GM12874 (cell line): Measurements from ENCODE around the gene CYB5R3.

ENCODE experiments used
- TF ChIP-seq, protein P1 (sequence below): IDR thresholded peaks from 2 replicates; pipeline ENCODE4 v1.5.1; 2011; ENCODE audit warnings: low read depth, mild to moderate bottlenecking, control low read depth, low read length, moderate library complexity; ENCODE audit not compliant: insufficient read depth

The CYB5R3 gene

DNA sequence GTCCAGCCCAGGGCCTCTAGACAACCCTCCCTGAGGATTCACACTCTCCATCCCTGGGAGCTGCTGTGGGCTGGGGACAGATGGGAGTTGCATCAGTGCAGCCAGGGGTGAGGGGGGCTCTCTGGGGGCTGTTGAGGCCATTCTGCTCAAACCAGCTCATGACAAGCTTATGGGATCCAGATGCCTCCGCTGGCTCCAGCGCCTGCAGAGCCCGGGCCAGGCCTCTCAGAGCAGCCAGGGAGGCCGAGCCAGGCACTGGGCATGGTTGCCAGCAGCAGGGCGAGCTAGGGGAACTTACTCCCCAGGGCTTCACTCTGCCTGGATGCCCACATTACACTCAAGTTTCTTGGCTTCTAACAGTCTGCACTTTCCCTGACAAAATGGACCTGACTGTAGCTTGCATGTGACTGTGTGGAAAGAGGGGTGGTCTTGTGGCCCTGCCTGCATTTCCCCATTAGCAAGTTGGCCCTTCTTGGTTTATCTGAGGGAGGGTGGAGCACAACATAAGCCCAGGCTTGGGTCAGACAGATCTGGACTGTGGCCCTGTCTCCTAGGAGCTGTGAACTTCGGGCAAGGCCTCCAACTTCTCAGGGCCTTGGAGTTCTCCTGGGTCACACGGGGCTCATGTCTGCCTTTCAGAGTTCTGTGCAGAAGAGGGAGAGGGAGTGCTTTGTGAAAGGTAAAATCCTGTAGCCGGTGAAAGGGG is 34.5 kb upstream of the CYB5R3 start:
- TF ChIP-seq, protein P1, sequence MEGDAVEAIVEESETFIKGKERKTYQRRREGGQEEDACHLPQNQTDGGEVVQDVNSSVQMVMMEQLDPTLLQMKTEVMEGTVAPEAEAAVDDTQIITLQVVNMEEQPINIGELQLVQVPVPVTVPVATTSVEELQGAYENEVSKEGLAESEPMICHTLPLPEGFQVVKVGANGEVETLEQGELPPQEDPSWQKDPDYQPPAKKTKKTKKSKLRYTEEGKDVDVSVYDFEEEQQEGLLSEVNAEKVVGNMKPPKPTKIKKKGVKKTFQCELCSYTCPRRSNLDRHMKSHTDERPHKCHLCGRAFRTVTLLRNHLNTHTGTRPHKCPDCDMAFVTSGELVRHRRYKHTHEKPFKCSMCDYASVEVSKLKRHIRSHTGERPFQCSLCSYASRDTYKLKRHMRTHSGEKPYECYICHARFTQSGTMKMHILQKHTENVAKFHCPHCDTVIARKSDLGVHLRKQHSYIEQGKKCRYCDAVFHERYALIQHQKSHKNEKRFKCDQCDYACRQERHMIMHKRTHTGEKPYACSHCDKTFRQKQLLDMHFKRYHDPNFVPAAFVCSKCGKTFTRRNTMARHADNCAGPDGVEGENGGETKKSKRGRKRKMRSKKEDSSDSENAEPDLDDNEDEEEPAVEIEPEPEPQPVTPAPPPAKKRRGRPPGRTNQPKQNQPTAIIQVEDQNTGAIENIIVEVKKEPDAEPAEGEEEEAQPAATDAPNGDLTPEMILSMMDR: no peak

DNA sequence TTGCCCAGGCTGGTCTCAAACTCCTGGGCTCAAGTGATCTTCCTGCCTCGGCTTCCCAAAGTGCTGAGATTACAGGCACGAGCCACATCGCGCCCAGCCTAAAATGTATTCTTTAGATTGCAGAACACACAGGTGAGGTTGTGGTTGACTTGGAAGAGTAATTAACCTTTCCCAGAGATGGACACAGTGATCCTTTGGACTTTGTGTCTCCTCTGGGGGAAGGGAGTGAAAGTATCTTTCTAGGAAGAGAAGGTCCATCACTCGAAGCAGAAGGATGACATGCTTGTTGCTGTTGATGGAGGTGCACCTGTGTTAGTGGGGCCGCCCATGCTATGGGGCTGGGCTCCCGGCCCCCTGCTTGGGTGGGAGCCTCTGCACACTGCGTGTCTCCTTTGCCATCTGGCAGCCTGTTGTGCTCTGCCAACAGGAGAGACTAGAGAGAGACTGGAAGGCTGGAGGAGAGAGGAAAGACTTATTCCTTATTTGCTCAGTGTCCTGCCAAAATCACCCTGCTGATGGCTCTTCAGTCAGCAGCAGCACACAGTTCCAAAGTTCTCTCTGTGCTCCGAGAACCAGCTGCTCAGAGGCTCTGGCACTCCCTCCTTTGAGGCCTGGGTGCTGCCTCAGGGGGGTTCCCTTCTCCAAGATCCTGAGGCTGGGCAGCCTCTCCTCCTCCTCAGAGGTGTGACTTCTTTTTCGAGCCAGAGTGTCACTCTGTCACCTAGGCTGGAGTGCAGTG is 33.1 kb upstream of the CYB5R3 start:
- TF ChIP-seq, protein P1: no peak

DNA sequence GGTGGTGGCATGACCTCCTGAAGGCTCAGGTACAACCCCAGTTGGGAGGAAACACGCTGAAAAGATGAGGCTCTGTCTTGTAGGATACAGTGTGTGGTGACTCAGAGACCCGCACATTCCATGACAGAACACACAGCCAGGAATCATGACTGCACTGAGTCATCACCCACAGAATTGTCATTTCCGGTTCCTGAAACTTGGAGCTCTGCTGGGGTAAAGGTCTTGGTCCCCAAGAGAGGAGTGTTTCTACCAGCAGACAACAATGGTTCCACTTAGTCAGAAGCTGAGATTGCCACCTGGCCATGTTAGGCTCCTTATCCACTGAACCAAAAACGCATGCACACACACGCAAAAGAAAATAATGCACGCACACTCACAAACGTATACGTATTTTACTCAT is 31.5 kb upstream of the CYB5R3 start:
- TF ChIP-seq, protein P1: no peak

DNA sequence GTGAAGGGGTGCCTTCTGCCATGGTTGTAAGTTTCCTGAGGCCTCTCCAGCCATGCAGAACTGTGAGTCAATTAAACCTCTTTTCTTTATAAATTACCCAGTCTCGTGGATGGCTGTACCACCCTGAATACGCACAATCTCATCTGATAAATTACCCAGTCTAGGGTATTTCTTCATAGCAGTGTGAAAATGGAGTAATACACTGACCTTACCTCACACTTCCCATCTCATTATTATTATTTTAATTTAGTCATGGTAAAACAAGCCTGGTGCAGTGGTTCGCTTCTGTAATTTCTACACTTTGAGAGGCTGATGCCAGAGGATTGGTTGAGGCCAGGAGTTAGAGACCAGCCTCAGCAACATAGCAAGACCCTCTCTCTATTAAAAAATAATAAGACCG is 30.5 kb upstream of the CYB5R3 start:
- TF ChIP-seq, protein P1: no peak

DNA sequence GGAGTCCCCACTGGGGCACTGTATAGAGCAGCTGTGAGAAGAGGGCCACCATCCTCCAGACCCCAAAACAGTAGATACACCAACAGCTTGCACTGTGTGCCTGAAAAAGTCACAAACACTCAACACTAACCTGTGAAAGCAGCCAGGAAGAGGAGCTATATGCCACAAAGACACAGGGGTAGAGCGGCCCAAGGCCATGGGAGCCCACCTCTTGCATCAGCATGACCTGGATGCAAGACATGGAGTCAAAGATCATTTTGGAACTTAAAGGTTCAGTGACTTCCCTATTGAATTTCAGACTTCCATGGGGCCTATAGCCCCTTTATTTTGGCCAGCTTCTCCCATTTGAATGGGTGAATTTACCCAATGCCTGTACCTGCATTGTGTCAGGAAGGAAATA is 29.7 kb upstream of the CYB5R3 start:
- TF ChIP-seq, protein P1: no peak

DNA sequence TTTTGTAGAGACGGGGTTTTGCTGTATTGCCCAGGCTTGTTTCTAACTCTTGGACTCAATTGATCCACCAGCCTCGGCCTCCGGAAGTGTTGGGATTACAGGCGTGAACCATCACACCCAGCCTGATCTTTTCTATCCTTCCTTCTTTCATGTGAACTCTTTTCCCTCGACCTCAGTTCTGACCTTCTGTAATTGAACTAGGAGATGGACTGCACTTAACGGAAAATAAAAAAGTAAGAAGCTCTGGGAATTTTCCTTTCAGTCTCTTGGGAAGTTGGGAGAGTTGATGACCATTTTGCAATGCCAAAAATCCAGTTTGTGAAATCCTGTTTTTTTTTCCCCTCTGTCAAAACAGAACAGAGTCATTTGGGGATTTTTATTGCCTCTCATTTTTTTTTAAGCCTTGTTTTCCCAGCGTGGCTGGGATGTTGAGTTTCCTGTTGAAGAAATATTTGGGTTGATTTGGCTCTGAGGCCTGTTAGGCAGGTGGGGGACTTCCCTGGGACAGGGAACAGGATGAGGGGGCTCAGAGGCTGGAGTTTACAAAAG is 26.9 kb upstream of the CYB5R3 start:
- TF ChIP-seq, protein P1: no peak

DNA sequence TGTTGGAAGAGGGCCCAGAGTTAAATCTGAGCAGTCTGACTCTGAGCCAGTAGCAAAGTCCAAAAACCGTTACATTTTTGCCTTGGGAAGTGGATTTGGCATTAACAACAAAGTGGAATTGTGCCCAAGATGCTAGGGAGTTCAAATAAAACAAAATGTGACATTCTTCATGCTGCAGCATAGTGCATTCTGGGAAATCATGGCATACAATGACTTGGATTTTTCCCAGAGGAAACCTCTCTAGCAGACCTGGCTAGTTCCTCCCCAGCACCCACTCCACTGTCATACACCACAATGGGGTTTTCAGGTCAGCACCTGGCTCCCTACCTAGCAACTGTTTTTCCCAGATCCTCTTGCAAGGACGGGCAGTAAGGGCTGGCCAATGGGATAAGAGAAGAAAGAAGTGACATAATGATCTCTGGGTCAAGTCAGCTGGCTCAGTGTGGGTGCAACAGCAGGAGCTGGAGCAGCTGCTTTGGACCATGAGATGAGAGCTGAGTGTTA is 24.8 kb upstream of the CYB5R3 start:
- TF ChIP-seq, protein P1: no peak
